Stimulated activated CD4-positive, alpha-beta T cell treated with anti-CD3 and anti-CD28 coated beads, Interleukin-4, amount 100 ng/mL, for 4 hours (primary cell): ENCODE measurements around the gene MRPS11.
"Not testable (repeated sequence)": the region's sequence is repeated elsewhere in the genome, so short reads cannot be mapped to it uniquely, and the experiment has no call there.

Source experiments
- DNase-seq, 2 experiments: peaks; one replicate each; pipeline ENCODE4 v3.0.0-alpha.2; 2020

Gene MRPS11

GRCh38 chr15:88467073-88467934 is at the start of gene MRPS11, which contains the start of gene MRPL46:
Gene MRPS11, plus strand, starts transcription at chr15:88467708. Its CDS starts 10 bp downstream, at chr15:88467718.
Gene MRPL46, minus strand, starts transcription at chr15:88467388. Its CDS starts 11 bp downstream, at chr15:88467377.
- DNase-seq = peak; percentile 87 to 90

- no peak for DNase-seq
Measured at GRCh38 chr15:88419830-88420229, 47.7 kb upstream of the MRPS11 start.

GRCh38 chr15:88423331-88423730 is 44.2 kb upstream of the MRPS11 start:
- no peak for DNase-seq

GRCh38 chr15:88426304-88426703 is 41.2 kb upstream of the MRPS11 start:
- no peak for DNase-seq

GRCh38 chr15:88428053-88428452 is 39.5 kb upstream of the MRPS11 start:
- no peak for DNase-seq

GRCh38 chr15:88428805-88429605 is 38.5 kb upstream of the MRPS11 start:
- DNase-seq = no peak

GRCh38 chr15:88430051-88430450 is 37.5 kb upstream of the MRPS11 start:
- no peak for DNase-seq

GRCh38 chr15:88431441-88431840 is 36.1 kb upstream of the MRPS11 start:
- DNase-seq = no peak

- no peak for DNase-seq
Measured at GRCh38 chr15:88433046-88433685, 34.3 kb upstream of the MRPS11 start.

GRCh38 chr15:88434106-88434505 is 33.4 kb upstream of the MRPS11 start:
- not testable (repeated sequence) for DNase-seq

- no peak for DNase-seq
Measured at GRCh38 chr15:88438181-88438580, 29.3 kb upstream of the MRPS11 start.

GRCh38 chr15:88440021-88440420 is 27.5 kb upstream of the MRPS11 start:
- no peak for DNase-seq

- DNase-seq = no peak
Measured at GRCh38 chr15:88441076-88441730, 26.3 kb upstream of the MRPS11 start.

- DNase-seq = no peak
Measured at GRCh38 chr15:88447206-88447605, 20.3 kb upstream of the MRPS11 start.

- DNase-seq = no peak
Measured at GRCh38 chr15:88447741-88448140, 19.8 kb upstream of the MRPS11 start.

GRCh38 chr15:88448991-88449461 is 18.5 kb upstream of the MRPS11 start:
- no peak for DNase-seq

GRCh38 chr15:88449581-88449980 is 17.9 kb upstream of the MRPS11 start:
- no peak for DNase-seq

GRCh38 chr15:88450125-88450798 is 17.2 kb upstream of the MRPS11 start:
- peak; percentile 14 to 59 for DNase-seq

- DNase-seq = no peak
Measured at GRCh38 chr15:88453651-88454050, 13.9 kb upstream of the MRPS11 start.

GRCh38 chr15:88454236-88454635 is 13.3 kb upstream of the MRPS11 start:
- DNase-seq = no peak

- peak; percentile 16 to 29 for DNase-seq
Measured at GRCh38 chr15:88454867-88455810, 12.4 kb upstream of the MRPS11 start.
